NCI-H526 treated with DMSO at 0.1 percent for 48 hours (cell line): Measurements from ENCODE around the gene KHDC3L.

Experiments
- DNase-seq: peaks from one replicate; lab custom pipeline; 2025; lab: John Stamatoyannopoulos, UW

Gene KHDC3L

DNA sequence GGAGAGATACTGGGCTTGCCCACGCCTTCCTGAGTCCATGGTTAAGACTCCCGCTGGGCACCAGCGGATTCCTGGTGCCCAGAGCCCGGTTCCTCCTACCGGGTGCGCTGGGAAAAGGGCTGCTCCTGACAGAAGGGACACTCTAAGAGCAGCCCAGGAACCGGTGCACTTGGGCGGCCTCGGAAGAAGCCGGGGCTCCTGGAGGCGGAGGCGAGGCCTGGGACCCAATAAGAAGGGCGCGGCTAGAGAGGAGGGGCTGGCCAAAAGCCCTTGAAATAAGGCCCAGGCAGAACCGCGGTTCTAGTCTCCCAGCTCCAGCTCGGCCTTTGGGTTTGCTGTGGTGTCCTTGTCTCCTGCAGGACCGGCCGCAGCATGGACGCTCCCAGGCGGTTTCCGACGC, at the start of gene KHDC3L:
Gene KHDC3L, plus strand, starts transcription at position 301 of the 400 bp plus-strand sequence. Its CDS starts 72 bp downstream, at position 373.
- DNase-seq, result no peak

GRCh38 chr6:73314577-73315492, 47.6 kb upstream of the KHDC3L start:
- DNase-seq, result no peak

DNA sequence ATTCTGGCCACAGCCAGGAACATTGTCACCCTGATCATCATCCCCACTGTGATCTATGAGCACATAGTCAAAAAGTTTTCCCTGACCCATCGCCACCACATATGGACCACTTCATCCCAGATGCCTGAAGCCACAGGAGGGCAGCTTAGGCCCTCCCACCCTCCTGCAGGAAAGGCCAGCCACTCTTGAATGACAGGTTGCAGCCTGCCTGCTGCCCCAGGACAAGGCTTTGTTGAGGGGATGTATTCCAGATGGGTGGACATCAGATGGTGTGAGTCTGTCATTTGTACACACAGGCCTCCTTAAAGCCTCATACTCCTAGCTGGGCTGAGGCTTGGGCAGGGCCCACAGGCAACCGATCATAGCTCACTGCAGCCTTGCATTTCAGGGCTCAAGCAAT, 39.1 kb upstream of the KHDC3L start:
- no peak for DNase-seq

DNA sequence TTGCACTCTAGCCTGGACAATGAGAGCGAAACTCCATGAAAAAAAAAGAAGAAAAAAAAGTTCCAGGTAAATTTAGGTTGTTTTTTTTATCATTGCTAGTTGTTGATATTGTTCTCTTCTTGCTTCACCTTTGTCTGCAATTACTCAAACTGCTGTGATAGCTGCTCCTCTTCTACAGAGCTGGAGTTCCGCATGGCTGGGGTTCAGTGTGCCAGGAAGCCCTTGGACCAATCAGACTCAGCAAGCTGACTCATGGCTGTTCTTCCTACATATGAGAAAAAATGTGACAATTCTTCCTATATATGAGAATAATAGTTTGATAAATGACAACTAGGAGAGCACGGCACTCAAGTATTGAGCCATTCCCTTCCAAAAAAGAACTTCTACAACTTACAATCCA, 36.8 kb upstream of the KHDC3L start:
- DNase-seq, result no peak

GRCh38 chr6:73328790-73329189, 33.7 kb upstream of the KHDC3L start:
- no peak for DNase-seq

- no peak for DNase-seq
These were observed 33.3 kb upstream of the KHDC3L start for GRCh38 chr6:73329201-73329600.

DNA sequence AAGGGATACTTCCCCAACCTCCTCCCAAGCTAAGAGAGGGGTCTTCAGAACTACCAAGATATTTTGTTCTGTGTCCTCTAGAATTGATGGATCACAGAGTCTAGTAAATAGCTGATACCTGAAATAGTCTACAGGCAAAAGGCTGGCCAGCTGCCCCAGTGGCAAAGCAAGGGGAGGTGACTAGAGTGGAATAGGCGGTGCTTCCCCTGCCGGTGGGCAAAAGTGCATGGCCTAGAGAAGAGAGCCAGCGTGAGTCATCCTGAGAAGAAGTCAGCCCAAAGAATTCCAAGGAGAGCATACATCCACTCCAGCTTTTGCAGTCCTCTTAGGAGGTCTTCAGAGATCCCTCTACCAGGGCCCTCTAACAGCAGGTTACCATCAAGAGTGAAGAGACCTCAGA, 23.1 kb upstream of the KHDC3L start:
- DNase-seq, result no peak

- no peak for DNase-seq
These were observed 22.4 kb upstream of the KHDC3L start for GRCh38 chr6:73340048-73340447.

GRCh38 chr6:73341335-73341734, 21.1 kb upstream of the KHDC3L start:
- no peak for DNase-seq

DNA sequence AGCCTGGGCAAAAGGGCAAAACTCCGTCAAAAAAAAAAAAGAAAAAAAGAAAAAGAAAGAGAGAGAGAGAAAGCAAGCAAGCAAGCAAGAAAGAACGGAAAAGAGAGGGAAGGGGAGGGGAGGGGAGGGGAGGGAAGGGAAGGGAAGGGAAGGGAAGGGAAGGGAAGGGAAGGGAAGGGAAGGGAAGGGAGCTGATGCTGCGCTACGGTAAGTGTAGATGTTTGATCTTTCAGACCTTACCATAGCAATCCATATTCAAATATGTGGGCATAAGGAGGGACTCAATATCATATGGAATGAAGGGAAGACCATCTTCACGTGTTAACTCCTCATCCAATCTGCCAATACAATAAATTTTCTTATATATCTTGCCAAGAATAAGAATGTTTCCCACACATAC, 20.3 kb upstream of the KHDC3L start:
- DNase-seq, result no peak

- DNase-seq, result no peak
These were observed 19.3 kb upstream of the KHDC3L start for GRCh38 chr6:73343164-73343563.

GRCh38 chr6:73348550-73349204, 13.8 kb upstream of the KHDC3L start:
- DNase-seq, result no peak

DNA sequence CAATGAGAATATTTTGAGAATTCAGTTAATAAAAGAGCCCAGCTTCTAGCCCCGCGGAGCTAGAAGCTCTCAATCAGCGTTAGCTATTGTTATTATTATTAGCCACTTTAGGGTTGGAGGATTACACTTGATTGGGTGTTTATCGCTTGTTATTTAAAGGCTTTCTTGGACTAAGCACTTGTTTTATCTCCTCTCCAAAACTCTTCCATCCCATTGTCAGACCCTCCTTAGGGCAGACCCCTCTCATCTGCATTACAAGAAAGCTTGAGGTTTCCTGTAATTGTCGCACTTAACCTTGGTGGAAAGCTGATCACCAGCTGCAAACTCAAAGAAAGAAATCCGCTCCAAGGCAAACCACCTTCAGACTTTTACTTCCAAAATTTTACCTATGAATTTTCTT, 13.1 kb upstream of the KHDC3L start:
- no peak for DNase-seq

DNA sequence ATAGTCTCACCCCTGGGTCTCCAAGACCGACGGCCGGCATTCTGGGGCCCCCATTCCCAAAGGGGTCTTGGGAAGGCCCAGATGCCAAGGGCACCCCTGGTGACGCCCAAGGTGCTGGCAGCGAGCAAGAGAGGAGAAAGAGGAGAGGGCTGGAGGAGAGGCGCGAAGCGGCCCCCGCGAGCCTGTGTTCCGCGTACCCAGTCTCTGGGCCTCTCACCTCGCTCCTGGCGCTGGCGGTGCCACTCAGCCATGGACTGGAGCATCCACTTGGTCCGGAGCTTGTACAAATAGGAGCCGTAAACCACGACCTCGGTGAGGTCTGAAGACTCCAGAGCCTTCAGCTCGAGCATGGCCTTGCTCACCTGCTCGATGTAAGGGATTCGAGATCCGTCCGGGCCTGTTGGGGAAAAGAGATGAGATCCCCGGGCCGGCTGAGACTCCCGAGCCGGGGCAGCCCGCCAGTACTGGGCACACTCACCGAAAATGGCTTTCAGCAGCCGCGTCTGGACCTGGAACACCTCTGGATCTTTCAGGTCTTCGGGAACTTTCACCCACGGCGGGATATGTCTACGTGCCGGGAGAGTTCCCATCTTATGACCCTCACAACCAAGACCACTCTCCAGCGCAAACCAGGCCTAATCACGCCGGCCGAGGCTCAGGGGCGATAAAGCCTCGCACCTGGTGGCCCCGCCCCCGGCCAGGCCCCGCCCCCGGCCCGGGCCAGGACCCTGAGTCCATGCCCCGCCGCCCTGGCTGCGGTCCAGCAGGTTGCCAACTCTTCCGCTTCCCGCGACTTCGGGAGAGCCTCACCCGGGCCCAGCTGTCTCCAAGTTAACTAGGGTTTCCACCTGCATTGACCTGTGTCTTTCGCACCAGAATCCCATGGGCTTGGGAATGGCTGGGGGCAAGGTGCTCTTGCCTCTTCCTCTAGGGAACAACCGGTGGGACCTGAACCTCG, 8.5 kb upstream of the KHDC3L start, which contains the start of gene DPPA5:
Gene DPPA5, minus strand, starts transcription at position 641 of the 958 bp plus-strand sequence. Its CDS starts 51 bp downstream, at position 590.
- DNase-seq, result no peak

- no peak for DNase-seq
These were observed 545 bp downstream of the KHDC3L start for GRCh38 chr6:73362869-73363536.

DNA sequence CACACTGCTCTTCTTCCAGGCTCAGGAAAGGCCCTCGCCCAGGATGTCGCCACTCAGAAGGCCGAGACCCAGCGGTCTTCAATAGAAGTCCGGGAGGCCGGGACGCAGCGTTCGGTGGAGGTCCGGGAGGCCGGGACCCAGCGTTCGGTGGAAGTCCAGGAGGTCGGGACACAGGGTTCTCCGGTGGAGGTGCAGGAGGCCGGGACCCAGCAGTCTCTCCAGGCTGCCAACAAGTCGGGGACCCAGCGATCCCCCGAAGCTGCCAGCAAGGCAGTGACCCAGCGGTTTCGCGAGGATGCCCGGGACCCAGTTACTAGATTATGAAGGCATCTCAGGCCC, 1.0 kb downstream of the KHDC3L start:
- DNase-seq, result no peak

GRCh38 chr6:73364121-73364520, 1.7 kb downstream of the KHDC3L start:
- DNase-seq, result no peak

GRCh38 chr6:73364549-73364948, 2.1 kb downstream of the KHDC3L start:
- DNase-seq, result no peak

- no peak for DNase-seq
These were observed 5.4 kb downstream of the KHDC3L start for GRCh38 chr6:73367761-73368355.

DNA sequence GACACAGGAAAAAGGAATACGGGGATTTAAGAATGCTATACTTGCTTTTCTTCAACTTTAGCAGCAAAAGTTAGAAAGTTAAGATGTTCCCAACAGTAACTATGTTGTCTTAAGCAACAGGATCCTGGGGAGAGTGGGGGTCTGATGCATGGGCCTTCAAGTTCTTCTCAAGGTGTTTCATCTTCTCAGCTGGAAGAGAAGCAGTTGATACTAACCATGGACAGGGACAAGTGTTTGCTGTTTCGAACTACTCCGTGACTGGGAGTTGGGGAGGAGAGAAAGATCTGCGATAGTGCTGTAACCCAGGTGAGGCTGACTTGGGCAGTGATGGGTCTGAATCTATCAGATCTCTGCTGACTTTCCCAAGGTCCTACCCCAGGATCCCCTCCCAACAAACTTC, 6.2 kb downstream of the KHDC3L start:
- no peak for DNase-seq

- no peak for DNase-seq
These were observed 6.7 kb downstream of the KHDC3L start for GRCh38 chr6:73369157-73369556.
